CD14-positive monocyte (primary cell): ENCODE data around the gene JMJD6. TPM values are rescaled to one million over a fixed set of nuclear protein-coding genes. Genes with fewer than 3 reads are reported as not detected.

Experiments used
- DNase-seq, 3 donors: peaks; one replicate each; pipeline ENCODE4 v3.0.0-alpha.2; 2011 to 2022
- H2AFZ ChIP-seq: 2 replicates; pipeline ENCODE4 v1.6.0; 2012; ENCODE audit warnings: mild to moderate bottlenecking, low read depth, low read length, inconsistent platforms; ENCODE audit not compliant: insufficient read depth, poor library complexity, severe bottlenecking
- H3K27ac ChIP-seq, 2 donors: 1 replicate in 1 of 2; 2 replicates in 1 of 2; pipeline ENCODE4 v1.5.1; 2012 to 2013; ENCODE audit warnings: low read length in 2 of 2, control low read depth in 1 of 2, inconsistent platforms in 1 of 2, low read depth in 1 of 2, mild to moderate bottlenecking in 1 of 2
- H3K27me3 ChIP-seq, 2 donors: one replicate each; pipeline versions ENCODE4 v1.6.0 to v1.6.1; 2011 to 2013; ENCODE audit warnings: low read length in 2 of 2; ENCODE audit not compliant: control insufficient read depth in 2 of 2, insufficient read depth in 2 of 2
- H3K36me3 ChIP-seq, 2 donors: replicated peaks in 1 of 2; 1 replicate in 1 of 2; 2 replicates in 1 of 2; pipeline versions ENCODE4 v1.5.1 to v1.6.1; 2012 to 2013; ENCODE audit warnings: low read length in 2 of 2, control low read depth in 1 of 2, inconsistent platforms in 1 of 2, mild to moderate bottlenecking in 1 of 2; ENCODE audit not compliant: insufficient read depth in 2 of 2, control insufficient read depth in 1 of 2
- H3K4me1 ChIP-seq, 2 donors: 1 replicate in 1 of 2; 2 replicates in 1 of 2; pipeline versions ENCODE4 v1.5.1 to v1.6.1; 2012 to 2013; ENCODE audit warnings: low read length in 2 of 2, control low read depth in 1 of 2, inconsistent platforms in 1 of 2, mild to moderate bottlenecking in 1 of 2, moderate library complexity in 1 of 2; ENCODE audit not compliant: insufficient read depth in 2 of 2, control insufficient read depth in 1 of 2
- H3K4me2 ChIP-seq: replicated peaks from 2 replicates; pipeline ENCODE3; 2012; ENCODE audit warnings: low read length, moderate library complexity, mild to moderate bottlenecking; ENCODE audit not compliant: poor library complexity, severe bottlenecking; ENCODE audit errors: extremely low read depth
- H3K4me3 ChIP-seq, 3 experiments: fragments of 200-600 bp in 1 of 3; sonication (generic) in 1 of 3; replicated peaks in 1 of 3; 1 replicate in 2 of 3; 2 replicates in 1 of 3; pipeline ENCODE4 v1.5.1; 2011 to 2013; ENCODE audit warnings: low read length in 3 of 3, mild to moderate bottlenecking in 3 of 3, control low read depth in 2 of 3, low read depth in 2 of 3, inconsistent platforms in 1 of 3, moderate library complexity in 1 of 3
- H3K79me2 ChIP-seq: 2 replicates; pipeline ENCODE4 v1.6.0; 2012; ENCODE audit warnings: mild to moderate bottlenecking, control low read depth, inconsistent platforms, low read length, moderate library complexity; ENCODE audit not compliant: insufficient read depth
- H3K9ac ChIP-seq: 2 replicates; pipeline ENCODE4 v1.6.0; 2017; ENCODE audit warnings: low read length, mild to moderate bottlenecking; ENCODE audit not compliant: insufficient read depth, poor library complexity, severe bottlenecking
- H3K9me3 ChIP-seq, 2 donors: replicated peaks in 1 of 2; 1 replicate in 1 of 2; 2 replicates in 1 of 2; pipeline versions ENCODE4 v1.5.1 to v1.6.1; 2012 to 2013; ENCODE audit warnings: low read length in 2 of 2, control low read depth in 1 of 2; ENCODE audit not compliant: control insufficient read depth in 1 of 2, insufficient read depth in 1 of 2
- H4K20me1 ChIP-seq: 2 replicates; pipeline ENCODE4 v1.6.0; 2012; ENCODE audit warnings: mild to moderate bottlenecking, low read length, control low read depth, moderate library complexity; ENCODE audit not compliant: insufficient read depth
- H3K27ac Mint-ChIP-seq, 7 donors: one replicate each; pipeline ENCODE4 v1.8.0; 2020; ENCODE audit warnings: mild to moderate bottlenecking in 7 of 7, mixed read lengths in 7 of 7, moderate library complexity in 6 of 7, inconsistent platforms in 2 of 7
- H3K27me3 Mint-ChIP-seq, 3 donors: one replicate each; pipeline ENCODE4 v1.8.0; 2021 to 2022; ENCODE audit warnings: low read depth in 3 of 3, mild to moderate bottlenecking in 3 of 3, mixed read lengths in 3 of 3, moderate library complexity in 3 of 3, inconsistent platforms in 1 of 3
- H3K36me3 Mint-ChIP-seq, 2 donors: one replicate each; pipeline ENCODE4 v1.8.0; 2020; ENCODE audit warnings: mixed read lengths in 2 of 2, inconsistent platforms in 1 of 2, mild to moderate bottlenecking in 1 of 2
- H3K4me1 Mint-ChIP-seq: one replicate; pipeline ENCODE4 v1.8.0; 2020; ENCODE audit warnings: mild to moderate bottlenecking, mixed read lengths
- H3K4me3 Mint-ChIP-seq, 2 donors: one replicate each; pipeline ENCODE4 v1.8.0; 2020; ENCODE audit warnings: mild to moderate bottlenecking in 2 of 2, mixed read lengths in 2 of 2, moderate library complexity in 1 of 2
- H3K9me3 Mint-ChIP-seq, 7 donors: one replicate each; pipeline ENCODE4 v1.8.0; 2020 to 2022; ENCODE audit warnings: mixed read lengths in 7 of 7, mild to moderate bottlenecking in 6 of 7, moderate library complexity in 6 of 7, inconsistent platforms in 2 of 7
- WGBS: methylation state at CpG from one replicate; pipeline ENCODE4 v1.1.5; 2013; ENCODE audit warnings: missing lambda C conversion rate; ENCODE audit not compliant: insufficient coverage; 5-methylcytosine and 5-hydroxymethylcytosine counted together
- intact Hi-C, 2 donors: fragments of 100-400 bp; cut with micrococcal nuclease; formaldehyde crosslinking; loops; one replicate each; pipeline versions ENCODE4 v1.15.0 to v1.15.1; 2023
- polyA plus RNA-seq, 3 donors: library from polyadenylated mRNA; depleted of rRNA in 1 of 3; unstranded in 2 of 3; stranded (reverse) in 1 of 3; fragments of 300-500 nt in 2 of 3; fragments of >200 nt in 1 of 3; fragmentation: Illumina TruSeq in 2 of 3; gene quantifications; 1 replicate in 2 of 3; 2 replicates in 1 of 3; pipeline ENCODE4 v1.2.3, GENCODE V29; 2012 to 2021
- TF ChIP-seq, protein P1 (sequence below): fragments of 200-600 bp; IDR thresholded peaks from one replicate; pipeline ENCODE4 v1.8.0; 2022; ENCODE audit warnings: antibody characterized with exemption, mild to moderate bottlenecking

Gene JMJD6
- polyA plus RNA-seq, 3 donors: 24.6 to 75.0 (median 26.2) TPM

DNA sequence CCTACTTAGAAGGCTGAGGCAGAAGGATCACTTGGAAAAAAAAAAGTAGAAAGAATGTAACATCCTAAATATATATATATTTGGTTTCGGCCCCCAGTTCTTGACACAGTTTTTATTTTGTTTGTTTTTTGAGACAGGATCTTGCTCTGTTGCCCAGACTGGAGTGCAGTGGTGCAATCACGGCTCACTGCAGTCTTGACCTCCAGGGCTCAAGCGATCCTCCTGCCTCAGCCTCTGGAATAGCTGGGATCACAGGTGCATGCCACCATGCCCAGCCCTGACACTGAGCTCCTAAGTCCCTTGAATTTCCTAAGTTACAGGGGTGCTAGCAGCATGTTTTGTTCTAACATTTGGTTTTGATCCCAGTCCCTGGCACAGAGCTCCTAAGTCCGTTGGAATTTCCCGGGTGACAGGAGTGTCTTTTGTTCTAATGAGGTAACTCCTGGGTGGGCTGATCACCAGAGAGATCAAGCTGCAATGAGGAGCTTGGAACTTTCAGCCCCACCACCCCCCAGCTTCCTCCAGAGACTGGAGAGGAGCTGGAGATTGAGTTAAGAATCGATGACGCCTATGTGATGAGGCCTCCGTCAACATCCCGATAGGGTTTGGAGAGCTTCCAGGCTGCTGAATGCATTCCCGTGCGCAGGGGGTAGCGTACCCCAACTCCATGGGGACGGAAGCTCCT, 35.7 kb downstream of the JMJD6 start:
- Mint-ChIP-seq H3K27ac (no peak overlapping the region), H3K4me1 (no peaks in the 10 kb centered on the region), H3K36me3 (no peaks in the 10 kb centered on the region), H3K4me3 (no peak overlapping the region), H3K9me3 (no peaks in the 10 kb centered on the region), H3K27me3 (peaks cover 0 to 6% (median 5%) of the 10 kb centered on the region in 3 donors)
- Histone ChIP-seq H3K4me2 (no peak overlapping the region), H3K27ac (no peak overlapping the region), H3K9me3 (no peaks in the 10 kb centered on the region), H3K27me3 (no peaks in the 10 kb centered on the region), H4K20me1 (no peaks in the 10 kb centered on the region), H3K4me1 (no peaks in the 10 kb centered on the region), H3K36me3 (no peaks in the 10 kb centered on the region), H3K4me3 (no peak overlapping the region), H3K79me2 (no peaks in the 10 kb centered on the region), H3K9ac (no peak overlapping the region), H2AFZ (no peak overlapping the region)
- TF ChIP-seq, protein P1, sequence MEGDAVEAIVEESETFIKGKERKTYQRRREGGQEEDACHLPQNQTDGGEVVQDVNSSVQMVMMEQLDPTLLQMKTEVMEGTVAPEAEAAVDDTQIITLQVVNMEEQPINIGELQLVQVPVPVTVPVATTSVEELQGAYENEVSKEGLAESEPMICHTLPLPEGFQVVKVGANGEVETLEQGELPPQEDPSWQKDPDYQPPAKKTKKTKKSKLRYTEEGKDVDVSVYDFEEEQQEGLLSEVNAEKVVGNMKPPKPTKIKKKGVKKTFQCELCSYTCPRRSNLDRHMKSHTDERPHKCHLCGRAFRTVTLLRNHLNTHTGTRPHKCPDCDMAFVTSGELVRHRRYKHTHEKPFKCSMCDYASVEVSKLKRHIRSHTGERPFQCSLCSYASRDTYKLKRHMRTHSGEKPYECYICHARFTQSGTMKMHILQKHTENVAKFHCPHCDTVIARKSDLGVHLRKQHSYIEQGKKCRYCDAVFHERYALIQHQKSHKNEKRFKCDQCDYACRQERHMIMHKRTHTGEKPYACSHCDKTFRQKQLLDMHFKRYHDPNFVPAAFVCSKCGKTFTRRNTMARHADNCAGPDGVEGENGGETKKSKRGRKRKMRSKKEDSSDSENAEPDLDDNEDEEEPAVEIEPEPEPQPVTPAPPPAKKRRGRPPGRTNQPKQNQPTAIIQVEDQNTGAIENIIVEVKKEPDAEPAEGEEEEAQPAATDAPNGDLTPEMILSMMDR: no peak
- DNase-seq: no peak
- intact Hi-C loops: no loop called here
- WGBS: 100% methylated on average over 5 of the region's 13 CpGs

DNA sequence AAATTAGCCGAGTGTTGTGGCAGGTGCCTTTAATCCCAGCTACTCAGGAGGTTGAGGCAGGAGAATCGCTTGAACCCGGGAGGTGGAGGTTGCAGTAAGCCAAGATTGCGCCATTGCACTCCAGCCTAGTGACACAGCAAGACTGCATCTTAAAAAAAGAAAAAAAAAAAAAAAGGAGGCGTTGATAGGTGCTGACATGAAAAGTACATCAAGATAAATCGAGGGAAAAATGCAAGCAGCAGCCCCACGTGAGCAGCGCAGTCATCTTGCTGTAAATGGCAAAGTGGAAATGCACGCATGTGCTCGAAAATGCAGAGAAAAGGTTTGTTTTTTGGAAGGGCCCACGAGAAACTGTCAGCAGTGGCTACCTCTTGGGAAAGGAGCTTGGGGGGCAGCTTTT, 36.5 kb downstream of the JMJD6 start:
- no peaks in the 10 kb centered on the region for H3K4me1 ChIP-seq
- 83% methylated on average over 7 of the region's 11 CpGs for WGBS
- no peak for DNase-seq

More for the DNA sequence above, 36.5 kb downstream of the JMJD6 start:
- TF ChIP-seq, protein P1: no peak
- no peak overlapping the region for H3K4me3 Mint-ChIP-seq
- no peaks in the 10 kb centered on the region for H3K36me3 Mint-ChIP-seq
- H3K9me3 Mint-ChIP-seq: no peaks in the 10 kb centered on the region
- Histone ChIP-seq H3K9ac (no peak overlapping the region), H3K4me2 (no peak overlapping the region), H3K9me3 (no peaks in the 10 kb centered on the region), H4K20me1 (no peaks in the 10 kb centered on the region), H3K36me3 (no peaks in the 10 kb centered on the region), H2AFZ (no peak overlapping the region), H3K79me2 (no peaks in the 10 kb centered on the region), H3K27ac (no peak overlapping the region), H3K4me3 (no peak overlapping the region), H3K27me3 (no peaks in the 10 kb centered on the region)
- H3K4me1 Mint-ChIP-seq: no peaks in the 10 kb centered on the region
- peaks cover 0 to 6% (median 3%) of the 10 kb centered on the region in 3 donors for H3K27me3 Mint-ChIP-seq
- intact Hi-C loops: no loop called here
- H3K27ac Mint-ChIP-seq: peak overlapping the region in 1 of 7 donors; percentile 40
